HG03025 (cell line): ENCODE results near the gene ZNF232.
"Not testable (repeated sequence)": the region's sequence is repeated elsewhere in the genome, so short reads cannot be mapped to it uniquely, and the experiment has no call there.

Experiments
- ATAC-seq: cut with Tn5 transposase; IDR thresholded peaks from one replicate; pipeline ENCODE4 v1.9.1; 2021; ENCODE audit warnings: mild to moderate bottlenecking, moderate library complexity; ENCODE audit not compliant: unreplicated experiment, low FRiP score

Gene ZNF232

DNA sequence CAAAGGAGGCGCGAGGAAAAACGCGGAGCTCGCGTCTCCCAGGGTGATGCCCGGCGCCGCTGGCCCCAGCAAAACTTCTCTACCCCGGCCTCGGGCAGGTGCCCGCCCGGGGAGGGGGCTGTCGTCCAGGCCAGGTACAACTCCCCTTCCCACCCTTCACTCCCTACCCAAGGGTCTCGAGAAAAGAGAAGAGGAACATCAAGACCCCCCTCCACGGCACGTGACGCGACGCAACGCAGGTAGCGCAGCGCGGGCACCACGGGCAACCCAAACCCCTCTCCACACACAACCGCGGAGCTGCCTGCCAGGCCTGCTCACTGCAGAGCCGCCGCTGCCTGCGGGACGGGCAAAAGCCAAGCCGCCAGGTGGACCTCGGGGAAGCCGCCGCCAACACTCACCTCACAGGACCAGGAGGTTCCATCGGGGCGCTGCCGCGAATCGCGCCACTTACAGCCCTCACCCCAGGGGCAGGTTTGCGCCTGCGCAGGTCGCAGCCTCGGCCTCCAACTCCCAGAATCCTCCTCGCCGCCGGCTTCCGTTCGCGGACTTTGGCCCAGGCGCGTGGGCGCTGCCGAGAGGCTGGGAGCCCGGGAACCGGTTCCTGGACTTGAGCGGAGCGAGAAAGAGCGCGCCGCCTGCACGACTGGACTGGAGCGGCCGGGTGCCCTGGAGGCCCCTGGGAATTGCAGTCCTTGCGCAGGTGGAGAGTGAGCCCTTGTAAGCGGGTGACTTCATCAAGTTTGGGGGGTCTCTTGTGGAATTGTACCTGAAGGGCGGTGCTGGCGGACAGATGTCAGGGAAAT is at the start of gene ZNF232:
Gene ZNF232, minus strand, starts transcription at position 477 of the 803 bp plus-strand sequence. Its CDS starts 56 bp downstream, at position 421.
- peak; percentile 84 for ATAC-seq

DNA sequence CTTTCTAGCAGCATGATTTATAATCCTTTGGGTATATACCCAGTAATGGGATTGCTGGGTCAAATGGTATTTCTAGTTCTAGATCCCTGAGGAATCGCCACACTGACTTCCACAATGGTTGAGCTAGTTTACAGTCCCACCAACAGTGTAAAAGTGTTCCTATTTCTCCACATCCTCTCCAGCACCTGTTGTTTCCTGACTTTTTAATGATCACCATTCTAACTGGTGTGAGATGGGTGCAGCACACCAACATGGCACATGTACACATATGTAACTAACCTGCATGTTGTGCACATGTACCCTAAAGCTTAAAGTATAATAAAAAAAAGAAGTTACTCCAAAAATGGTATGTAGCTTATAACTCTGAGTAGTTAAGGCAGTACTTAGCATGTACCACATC is 49.0 kb upstream of the ZNF232 start:
- not testable (repeated sequence) for ATAC-seq

DNA sequence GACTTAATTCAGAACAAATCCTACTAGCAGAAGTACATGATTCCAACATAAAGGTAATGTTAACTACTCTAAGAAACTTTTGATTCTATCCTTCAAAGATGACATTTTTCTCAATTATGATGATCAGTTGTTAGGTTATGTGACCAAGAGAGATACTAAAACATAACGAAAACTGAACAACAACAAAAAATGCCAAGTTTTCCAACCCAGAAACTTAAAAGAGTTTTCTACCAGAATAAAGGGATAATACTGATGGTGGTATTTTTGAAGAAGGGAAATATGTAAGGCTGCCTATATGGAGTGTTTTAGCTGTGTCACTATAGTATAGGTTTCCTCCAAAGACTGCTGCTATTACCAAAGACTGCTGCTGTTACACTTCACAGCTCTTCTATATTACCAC is 34.4 kb upstream of the ZNF232 start:
- not testable (repeated sequence) for ATAC-seq

DNA sequence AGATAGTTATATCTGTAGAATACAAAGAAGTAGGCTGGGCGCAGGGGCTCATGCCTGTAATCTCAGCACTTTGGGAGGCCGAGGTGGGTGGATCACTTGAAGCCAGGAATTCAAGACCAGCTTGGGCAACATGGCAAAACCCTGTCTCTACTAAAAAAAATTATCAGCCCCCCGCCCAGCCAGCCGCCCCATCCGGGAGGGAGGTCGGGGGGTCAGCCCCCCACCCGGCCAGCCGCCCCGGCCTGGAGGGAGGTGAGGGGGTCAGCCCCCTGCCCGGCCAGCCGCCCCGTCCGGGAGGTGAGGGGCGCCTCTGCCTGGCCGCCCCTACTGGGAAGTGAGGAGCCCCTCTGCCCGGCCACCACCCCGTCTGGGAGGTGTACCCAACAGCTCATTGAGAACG is 31.2 kb upstream of the ZNF232 start:
- ATAC-seq = not testable (repeated sequence)

DNA sequence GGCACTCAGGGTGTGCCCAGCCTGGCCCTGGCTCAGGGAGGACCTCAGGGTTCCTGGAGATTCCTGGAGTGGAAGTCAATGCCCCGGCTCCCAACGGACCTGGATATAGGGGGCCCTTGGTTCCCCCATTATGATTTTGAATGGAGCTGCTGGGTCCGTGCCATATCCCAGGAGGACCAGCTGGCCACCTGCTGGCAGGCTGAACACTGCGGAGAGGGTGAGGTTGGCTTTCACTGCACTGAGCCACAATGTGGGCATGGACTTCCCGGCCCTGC is 27.7 kb upstream of the ZNF232 start:
- no peak for ATAC-seq

DNA sequence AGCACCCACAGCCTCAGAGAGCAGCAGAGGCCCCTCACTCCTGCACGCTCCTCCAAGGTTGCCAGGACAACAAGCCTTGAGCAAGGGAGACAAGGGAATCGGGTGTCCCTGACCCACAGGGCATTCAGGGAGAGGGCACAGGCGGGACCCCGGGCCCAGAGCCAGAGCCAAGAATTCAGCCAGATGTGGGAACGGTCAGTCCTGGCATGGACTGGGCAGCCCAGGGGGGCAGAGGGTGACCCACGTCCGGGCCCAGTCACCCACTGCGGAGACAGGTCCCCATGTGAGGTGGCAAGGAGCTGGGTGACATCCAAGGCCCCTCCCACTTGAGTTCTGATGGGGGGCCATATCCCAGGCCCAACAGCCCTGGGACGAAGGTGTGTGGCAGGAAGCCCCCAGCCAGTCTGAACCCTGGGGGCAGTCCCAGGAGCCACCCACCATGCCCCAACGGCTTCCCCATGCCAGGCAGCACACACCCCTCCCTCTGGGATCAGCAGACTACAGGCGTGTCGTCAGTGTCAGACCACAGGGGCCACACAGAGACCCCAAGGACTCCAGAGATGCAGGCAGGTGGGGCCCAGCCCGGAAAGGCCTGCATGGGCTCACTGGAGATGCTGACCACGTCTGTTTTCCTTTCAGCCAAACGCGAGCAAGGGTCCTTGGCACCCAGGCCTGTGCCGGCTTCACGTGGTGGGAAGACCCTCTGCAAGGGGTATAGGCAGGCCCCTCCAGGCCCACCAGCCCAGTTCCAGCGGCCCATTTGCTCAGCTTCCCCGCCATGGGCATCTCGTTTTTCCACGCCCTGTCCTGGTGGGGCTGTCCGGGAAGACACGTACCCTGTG is 27.2 kb upstream of the ZNF232 start:
- ATAC-seq = no peak

DNA sequence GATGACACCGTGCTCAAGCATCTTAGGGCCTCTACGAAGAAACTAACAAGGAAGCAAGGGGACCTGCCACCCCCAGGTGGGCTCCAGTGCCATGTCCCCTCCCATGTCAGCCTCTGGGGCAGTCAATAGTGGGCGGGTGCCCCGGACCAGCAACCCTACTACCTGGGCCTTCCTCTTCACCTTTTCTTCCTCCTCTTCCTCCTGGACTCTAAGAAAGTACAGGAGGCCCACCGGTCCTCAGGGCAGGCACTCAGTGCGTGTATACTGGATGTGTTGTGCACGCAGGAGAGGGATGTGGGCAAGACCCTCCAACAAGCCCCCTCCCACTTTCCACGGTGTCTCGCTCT is 26.5 kb upstream of the ZNF232 start:
- ATAC-seq = not testable (repeated sequence)

DNA sequence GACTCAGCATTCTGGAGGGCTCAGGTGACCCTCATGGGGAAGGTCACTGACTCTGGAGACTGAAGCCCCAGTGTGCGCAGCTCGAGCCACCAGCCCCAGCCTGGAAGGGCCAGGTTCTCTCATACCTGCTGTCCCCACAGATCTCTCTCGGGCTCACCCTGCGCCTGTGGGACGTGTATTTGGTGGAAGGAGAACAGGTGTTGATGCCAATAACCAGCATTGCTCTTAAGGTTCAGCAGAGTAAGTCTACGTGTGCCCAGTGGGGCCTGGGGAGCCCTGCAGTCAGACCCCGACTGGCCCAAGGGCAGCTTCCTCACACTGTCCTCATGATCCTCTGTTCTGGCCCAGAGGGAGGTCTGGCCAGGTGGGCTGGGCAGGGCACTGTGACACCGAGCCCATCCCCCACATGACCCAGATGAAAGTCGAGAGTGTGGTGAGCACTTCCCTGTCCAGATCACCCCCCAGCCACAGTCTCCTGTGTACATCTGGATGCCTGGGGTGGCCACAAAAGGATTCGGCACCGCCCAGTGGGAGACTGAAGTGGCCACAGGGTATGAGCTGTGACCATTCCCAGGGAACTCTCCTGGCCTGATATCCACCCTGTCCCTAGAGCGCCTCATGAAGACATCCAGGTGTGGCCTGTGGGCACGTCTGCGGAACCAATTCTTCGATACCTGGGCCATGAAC is 26.0 kb upstream of the ZNF232 start:
- ATAC-seq = not testable (repeated sequence)

DNA sequence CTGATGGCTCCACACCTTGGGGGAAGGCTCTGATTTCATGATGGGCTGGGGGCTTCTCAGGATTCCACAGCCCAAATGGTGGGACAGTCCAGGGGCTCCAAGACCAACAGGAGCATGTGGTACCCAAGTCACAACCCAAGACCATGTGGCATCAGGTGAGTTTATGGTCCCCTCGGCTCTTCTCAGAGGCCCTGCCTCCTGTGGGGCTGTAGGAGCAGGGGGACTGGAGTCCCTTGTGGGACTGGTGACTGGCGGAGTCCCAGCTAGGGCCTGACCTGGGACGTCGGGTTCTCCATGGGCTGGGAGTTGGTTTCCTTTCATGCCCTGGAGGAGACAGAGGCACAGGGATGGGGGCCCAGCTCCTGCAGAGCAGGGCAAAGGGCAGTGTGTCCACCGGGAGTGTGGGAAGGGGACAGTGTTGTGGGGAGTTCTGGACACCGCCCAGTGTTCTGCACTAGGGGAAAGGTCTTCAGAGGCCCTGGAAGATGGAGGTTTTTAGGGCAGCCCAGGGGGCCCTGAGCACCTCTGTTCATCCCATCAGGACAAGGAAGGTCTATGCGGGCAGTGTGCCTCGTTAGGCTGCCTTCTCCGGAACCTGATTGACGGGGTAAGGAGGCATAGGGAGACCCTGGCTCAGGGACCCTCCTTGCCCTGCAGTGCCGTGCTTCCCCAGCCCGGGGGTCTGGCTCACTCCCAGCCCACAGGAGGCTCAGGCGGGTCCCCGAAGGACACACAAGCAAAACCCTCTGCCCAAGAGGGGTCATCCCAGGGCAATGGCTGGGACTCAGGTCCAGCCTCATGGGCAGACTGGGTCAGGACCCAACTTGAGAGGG is 25.1 kb upstream of the ZNF232 start:
- not testable (repeated sequence) for ATAC-seq

DNA sequence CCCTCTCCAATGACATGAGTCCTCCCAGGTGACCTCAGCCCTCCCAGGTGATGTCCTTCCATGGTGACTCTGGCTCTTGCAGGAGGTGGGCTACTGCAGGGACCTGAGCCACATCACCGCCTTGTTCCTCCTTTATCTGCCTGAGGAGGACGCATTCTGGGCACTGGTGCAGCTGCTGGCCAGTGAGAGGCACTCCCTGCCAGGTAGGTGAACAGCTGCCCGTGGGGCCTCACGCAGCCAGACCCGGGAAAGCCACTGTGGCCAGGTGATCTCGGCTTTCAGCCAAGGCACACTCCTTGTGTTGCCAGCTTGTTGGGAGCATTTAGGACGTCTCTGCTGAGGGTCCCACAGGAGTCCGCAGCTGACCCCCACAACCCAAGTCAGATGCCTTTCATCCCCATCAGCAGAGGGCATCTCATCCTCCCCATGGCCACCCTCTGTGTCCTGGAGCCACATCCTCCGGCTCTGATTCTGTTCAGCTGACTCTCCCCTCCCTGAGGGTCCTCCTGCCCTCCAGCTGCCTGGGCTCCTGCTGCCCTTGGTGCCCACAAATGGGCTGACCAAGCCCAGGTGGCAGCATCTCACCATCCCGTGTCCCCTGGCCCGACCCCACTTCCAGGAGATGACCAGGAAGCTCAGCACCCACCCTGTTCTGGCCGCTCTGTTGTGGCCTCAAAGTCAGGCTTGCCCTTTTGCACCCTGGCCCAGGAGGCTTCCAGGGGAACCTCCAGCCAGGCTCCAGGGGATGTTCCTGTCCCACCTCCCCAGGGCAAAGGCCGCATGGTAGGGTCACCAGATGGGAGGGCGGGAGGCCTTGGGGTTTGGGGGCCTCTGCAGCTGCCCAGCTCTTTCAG is 24.3 kb upstream of the ZNF232 start:
- ATAC-seq = no peak

DNA sequence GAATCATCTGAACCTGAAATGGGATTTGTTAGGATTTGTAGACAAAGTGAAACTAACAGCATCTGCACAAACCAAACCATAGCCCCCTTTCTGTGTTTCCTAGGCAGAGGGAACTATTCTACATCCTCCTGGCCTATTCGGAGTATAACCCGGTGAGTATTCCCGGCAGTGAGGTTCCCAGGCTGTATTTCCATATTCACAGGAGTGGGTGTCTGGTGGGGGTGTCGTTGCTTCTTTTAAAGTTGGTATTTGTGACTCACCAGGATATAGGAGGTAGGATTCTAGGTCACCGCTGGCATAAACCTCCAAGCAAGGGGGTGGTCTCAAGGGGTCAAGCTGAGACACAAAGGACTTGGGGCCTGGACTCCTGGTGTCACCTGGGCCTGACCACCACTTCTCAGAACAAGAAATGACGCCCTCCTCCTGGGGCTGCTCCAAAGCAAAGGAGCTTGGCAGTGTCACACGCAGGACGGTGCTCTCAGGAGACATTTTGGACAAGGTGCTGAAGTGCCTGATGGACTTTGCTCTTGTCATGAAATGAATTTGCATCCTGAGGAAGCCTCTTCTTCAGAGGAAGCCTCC is 23.5 kb upstream of the ZNF232 start:
- not testable (repeated sequence) for ATAC-seq

DNA sequence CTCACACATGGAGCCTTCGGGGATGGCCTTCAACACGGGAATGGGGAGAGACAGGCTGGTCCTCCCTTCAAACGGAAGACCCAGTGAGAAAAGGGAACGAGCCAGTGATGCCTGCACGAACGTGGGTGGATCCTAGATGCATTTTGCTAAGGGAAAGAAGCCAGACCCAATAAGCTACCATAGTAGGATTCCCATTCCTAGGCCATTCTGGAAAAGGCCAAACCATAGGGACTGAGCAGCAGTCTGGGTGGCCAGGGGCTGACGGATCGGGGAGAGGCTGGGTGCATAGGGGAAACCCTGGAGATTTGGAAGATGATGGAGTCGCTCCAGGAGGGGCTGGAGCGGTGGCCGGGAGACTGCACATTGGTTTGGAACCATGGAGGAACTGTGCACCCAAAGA is 22.9 kb upstream of the ZNF232 start:
- ATAC-seq = not testable (repeated sequence)

DNA sequence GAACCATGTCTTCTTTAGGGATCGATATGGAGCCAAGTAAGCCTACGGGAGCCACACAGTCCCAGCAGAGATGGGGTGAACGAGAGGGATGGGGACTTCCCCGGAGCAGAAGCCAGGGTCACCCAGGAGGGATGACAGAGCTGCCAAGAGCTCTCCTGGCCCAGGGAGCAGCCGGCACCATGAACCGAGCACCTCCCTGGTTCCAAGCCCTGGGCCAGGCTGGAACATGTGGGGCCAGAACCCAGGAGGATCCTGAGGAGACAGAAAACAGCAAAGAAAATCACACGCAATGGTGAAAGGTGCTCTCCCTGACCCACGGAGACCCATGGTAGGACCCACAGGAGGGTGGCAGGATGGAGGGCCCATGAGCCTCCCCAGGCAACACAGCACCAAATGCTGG is 22.3 kb upstream of the ZNF232 start:
- not testable (repeated sequence) for ATAC-seq

DNA sequence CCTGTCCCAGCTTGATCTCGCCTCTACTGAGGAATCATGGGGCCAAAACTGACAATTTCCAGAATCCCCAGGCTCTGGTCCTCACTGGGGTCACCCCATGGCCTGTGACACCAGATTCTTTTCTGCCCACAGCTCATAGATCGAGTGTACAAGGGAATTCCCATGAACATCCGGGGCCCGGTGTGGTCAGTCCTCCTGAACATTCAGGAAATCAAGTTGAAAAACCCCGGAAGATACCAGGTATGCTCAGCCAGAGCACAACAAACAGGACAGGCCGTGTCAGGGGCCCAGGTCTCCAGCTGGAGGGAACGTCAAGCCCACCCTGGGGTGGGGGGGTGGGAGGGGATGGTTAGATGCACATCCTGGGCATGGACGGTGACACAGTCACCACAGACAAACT is 21.6 kb upstream of the ZNF232 start:
- no peak for ATAC-seq

DNA sequence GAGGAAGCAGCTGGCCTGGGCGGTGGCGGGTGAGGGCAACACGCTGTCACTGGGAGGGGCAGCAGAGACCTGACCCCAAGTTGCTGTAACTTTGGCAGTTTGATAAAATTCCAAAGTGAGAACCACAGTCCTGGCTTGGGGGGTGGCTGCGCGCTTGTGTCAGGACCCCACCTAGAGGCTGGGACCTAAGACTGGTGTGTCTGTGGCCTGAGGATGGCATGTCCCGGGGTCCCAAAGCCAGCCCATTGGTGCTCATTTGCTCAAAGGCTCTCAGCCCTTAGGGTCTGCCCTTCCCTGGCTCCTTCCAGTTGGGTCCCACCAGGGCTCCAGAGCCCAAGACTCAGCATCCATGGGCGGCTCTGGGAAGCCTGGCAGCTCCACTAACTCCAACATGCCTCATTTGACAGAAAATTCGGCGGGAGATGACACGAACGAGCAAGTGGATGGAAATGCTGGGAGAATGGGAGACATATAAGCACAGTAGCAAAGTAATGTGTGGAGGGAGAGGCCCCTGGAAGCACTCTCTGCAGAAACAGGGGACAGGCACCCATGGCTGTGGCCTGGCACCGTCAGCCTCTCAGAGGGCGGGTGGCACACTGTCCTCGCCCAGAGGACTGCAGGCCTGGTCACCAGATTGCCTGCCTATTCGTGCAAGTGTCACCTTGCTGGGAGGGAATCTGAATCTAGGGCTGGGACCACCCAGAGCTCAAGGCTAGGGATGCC is 21.0 kb upstream of the ZNF232 start:
- not testable (repeated sequence) for ATAC-seq

DNA sequence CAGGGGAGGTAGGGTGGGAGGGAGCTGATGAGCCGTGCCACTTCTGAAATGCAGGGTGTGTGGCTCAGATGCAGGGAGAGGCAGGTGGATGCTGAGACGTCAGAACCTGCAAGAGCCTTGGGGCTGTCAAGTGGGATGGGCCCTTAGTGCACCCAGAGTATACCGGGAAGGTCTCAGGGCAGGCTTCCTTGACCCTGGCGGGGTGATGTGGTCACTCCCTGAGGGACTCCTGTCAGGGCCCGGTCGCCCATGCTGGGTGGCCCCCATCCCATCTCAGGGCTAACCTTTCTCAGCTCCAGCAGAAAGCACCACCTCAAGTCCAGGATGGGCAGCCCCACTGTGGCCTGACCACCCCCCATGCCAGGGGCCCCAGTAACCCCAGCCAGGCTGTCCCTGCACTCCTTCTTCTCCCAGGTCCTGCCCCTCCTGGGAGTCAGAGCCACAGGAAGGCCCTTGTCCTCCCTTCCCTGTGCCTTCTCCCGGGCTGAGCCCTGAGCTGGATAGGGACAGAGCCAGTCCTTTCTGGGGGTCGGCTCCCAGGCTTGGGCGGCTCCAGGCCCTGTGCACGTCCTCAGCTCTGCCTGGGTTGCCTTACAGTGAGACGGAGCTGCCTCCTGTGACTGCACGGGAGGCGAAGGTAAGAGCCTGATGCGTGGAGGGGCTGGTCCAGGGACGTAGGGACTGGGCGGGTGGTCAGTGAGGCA is 20.3 kb upstream of the ZNF232 start:
- ATAC-seq = not testable (repeated sequence)

DNA sequence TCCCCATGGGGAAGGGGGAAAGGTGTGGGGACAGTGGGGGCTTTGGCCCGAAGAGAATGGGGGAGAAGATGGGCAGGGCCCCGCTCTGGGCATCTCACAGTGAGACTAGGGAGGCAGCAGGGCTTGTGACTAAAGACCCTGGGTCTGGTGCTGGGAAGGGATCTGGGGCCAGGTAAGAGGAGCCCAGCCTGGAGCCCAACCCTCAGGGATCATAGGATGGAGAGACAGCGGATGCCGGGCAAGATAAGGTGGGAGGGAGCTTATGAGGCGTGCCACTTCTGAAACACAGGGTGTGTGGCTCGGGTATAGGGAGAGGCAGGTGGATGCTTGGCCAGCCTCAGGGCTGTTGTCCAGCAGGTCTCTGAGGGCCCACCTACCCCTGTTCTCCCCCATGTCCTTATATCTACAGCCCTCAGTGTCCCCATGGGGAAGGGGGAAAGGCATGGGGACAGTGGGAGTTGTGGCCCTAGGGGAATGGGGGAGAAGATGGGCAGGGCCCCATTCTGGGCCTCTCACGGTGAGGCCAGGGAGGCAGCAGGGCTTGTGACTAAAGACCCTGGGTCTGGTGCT is 19.6 kb upstream of the ZNF232 start:
- no peak for ATAC-seq

DNA sequence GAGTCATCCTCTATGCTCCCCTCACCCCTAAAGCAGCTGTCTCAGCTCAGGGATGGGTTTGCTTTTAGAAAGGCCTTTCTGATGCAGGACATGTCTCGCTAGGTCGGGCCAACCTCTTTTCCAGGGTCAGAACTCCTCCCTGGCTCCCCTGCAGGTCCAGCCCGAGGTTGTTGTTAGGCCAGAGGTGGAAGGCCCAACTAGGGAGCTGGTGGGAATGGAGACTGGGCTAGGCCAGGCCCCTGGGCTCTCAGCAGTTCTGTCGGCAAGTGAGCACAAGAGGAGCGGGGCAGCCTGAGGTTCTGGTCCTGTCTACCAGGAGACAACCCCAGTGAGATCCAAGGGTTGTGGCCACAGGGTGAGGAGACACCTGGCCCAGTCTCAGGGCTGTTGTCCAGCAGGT is 19.0 kb upstream of the ZNF232 start:
- ATAC-seq = not testable (repeated sequence)
